SK-N-DZ (cell line): ENCODE results near the gene RORC.
"Not testable (repeated sequence)": the region's sequence is repeated elsewhere in the genome, so short reads cannot be mapped to it uniquely, and the experiment has no call there.

ENCODE experiments used
- DNase-seq: peaks from one replicate; pipeline ENCODE4 v3.0.0-alpha.2; 2015; ENCODE audit warnings: low spot score

Gene RORC

GRCh38 chr1:151806170-151806569 is 25.4 kb downstream of the RORC start:
- no peak for DNase-seq

GRCh38 chr1:151805066-151805820 is 26.4 kb downstream of the RORC start, which contains the start of gene LINGO4:
Gene LINGO4 (minus strand): TSS chr1:151805419. CDS start chr1:151802704, 2,715 bp downstream.
- DNase-seq = no peak

- no peak for DNase-seq
Measured at GRCh38 chr1:151803915-151804314, 27.7 kb downstream of the RORC start.

- DNase-seq = no peak
Measured at GRCh38 chr1:151803164-151803563, 28.4 kb downstream of the RORC start.

- DNase-seq = no peak
Measured at GRCh38 chr1:151802372-151802771, 29.2 kb downstream of the RORC start.

GRCh38 chr1:151801846-151802245 is 29.8 kb downstream of the RORC start:
- no peak for DNase-seq

GRCh38 chr1:151801310-151801820 is 30.2 kb downstream of the RORC start:
- no peak for DNase-seq

GRCh38 chr1:151800830-151801229 is 30.8 kb downstream of the RORC start:
- DNase-seq = no peak

GRCh38 chr1:151799179-151800022 is 32.2 kb downstream of the RORC start:
- peak; percentile 66 for DNase-seq

GRCh38 chr1:151798571-151798970 is 33.0 kb downstream of the RORC start:
- no peak for DNase-seq

GRCh38 chr1:151790940-151791651 is 40.5 kb downstream of the RORC start:
- DNase-seq = peak; percentile 62

- peak; percentile 100 for DNase-seq
Measured at GRCh38 chr1:151790071-151790939, 41.3 kb downstream of the RORC start, which contains the start of gene TDRKH. Gene TDRKH (minus strand): TSS chr1:151790500. CDS start chr1:151783022, 7,478 bp downstream.

- DNase-seq = no peak
Measured at GRCh38 chr1:151787689-151788088, 43.9 kb downstream of the RORC start.

- DNase-seq = no peak
Measured at GRCh38 chr1:151783796-151784195, 47.8 kb downstream of the RORC start.

GRCh38 chr1:151782741-151783140 is 48.9 kb downstream of the RORC start:
- DNase-seq = no peak

GRCh38 chr1:151782026-151782425 is 49.6 kb downstream of the RORC start:
- not testable (repeated sequence) for DNase-seq

- DNase-seq = not testable (repeated sequence)
Measured at GRCh38 chr1:151780736-151781135, 50.9 kb downstream of the RORC start.

- DNase-seq = no peak
Measured at GRCh38 chr1:151779852-151780251, 51.8 kb downstream of the RORC start.

- DNase-seq = no peak
Measured at GRCh38 chr1:151777317-151777716, 54.3 kb downstream of the RORC start.

GRCh38 chr1:151776665-151777062 is 54.9 kb downstream of the RORC start:
- DNase-seq = no peak
